Kidney (tissue), 14 donors: Measurements from ENCODE around the gene AFTPH. TPM values are rescaled to one million over a fixed set of nuclear protein-coding genes. Genes with fewer than 3 reads are reported as not detected.

ENCODE experiments used
- DNase-seq, 5 donors: peaks; one replicate each; pipeline ENCODE4 v3.0.0-alpha.2; 2013 to 2020
- FAIRE-seq: peaks from 2 replicates; lab custom pipeline; 2012; peaks lifted over from hg19 to GRCh38; lab: Jason Lieb, UNC
- H3K27ac ChIP-seq, 2 donors: one replicate each; pipeline ENCODE4 v1.7.0; 2013; ENCODE audit warnings: low read depth in 2 of 2, low read length in 2 of 2, inconsistent platforms in 1 of 2
- H3K27me3 ChIP-seq: one replicate; pipeline ENCODE4 v1.7.1; 2013; ENCODE audit warnings: low read length, inconsistent platforms; ENCODE audit not compliant: control insufficient read depth, insufficient read depth
- H3K36me3 ChIP-seq, 3 donors: one replicate each; pipeline versions ENCODE4 v1.7.0 to v1.7.1; 2013; ENCODE audit warnings: low read length in 3 of 3, control low read depth in 1 of 3, inconsistent platforms in 1 of 3; ENCODE audit not compliant: insufficient read depth in 3 of 3, control insufficient read depth in 2 of 3
- H3K4me1 ChIP-seq, 3 donors: one replicate each; pipeline versions ENCODE4 v1.7.0 to v1.7.1; 2013; ENCODE audit warnings: low read length in 3 of 3, inconsistent platforms in 1 of 3, low read depth in 1 of 3; ENCODE audit not compliant: control insufficient read depth in 2 of 3, insufficient read depth in 2 of 3
- H3K4me3 ChIP-seq, 3 donors: one replicate each; pipeline versions ENCODE4 v1.7.0 to v1.8.1; 2013; ENCODE audit warnings: low read length in 3 of 3, control low read depth in 1 of 3, inconsistent platforms in 1 of 3
- H3K9ac ChIP-seq, 3 donors: one replicate each; pipeline versions ENCODE4 v1.7.0 to v1.7.1; 2013; ENCODE audit warnings: low read length in 3 of 3, control low read depth in 1 of 3, inconsistent platforms in 1 of 3
- H3K9me3 ChIP-seq, 3 donors: one replicate each; pipeline versions ENCODE4 v1.7.0 to v1.7.1; 2013; ENCODE audit warnings: low read length in 3 of 3, control low read depth in 1 of 3, inconsistent platforms in 1 of 3; ENCODE audit not compliant: control insufficient read depth in 2 of 3, insufficient read depth in 1 of 3
- intact Hi-C: fragments of 100-400 bp; cut with DNase I; formaldehyde crosslinking; loops from one replicate; pipeline ENCODE4 v1.11.1; 2022
- polyA plus RNA-seq: library from polyadenylated mRNA; stranded (reverse); fragments of 350-450 nt; fragmentation: Illumina TruSeq; extraction: RNeasy Lipid Tissue Mini Kit (QIAGEN cat#74804); gene quantifications from one replicate; pipeline ENCODE4 v1.2.3, GENCODE V29; 2014; ENCODE audit warnings: low read depth, low replicate concordance; ENCODE audit not compliant: insufficient read depth
- total RNA-seq: library from RNA; stranded (reverse); fragmentation: NEBNext Ultra II Directional; extraction: Animal tissue kit (Norgen Biotek cat#: 25700); gene quantifications from one replicate; pipeline ENCODE4 v1.2.1, GENCODE V29; 2021
- TF ChIP-seq, protein P1 (sequence below): IDR thresholded peaks from 3 replicates; pipeline ENCODE4 v1.5.1; 2012; ENCODE audit warnings: mild to moderate bottlenecking, moderate library complexity, borderline replicate concordance; ENCODE audit not compliant: insufficient read depth; ENCODE audit errors: extremely low read depth
- donor health status: control.
- donor health status: control.
- donor health status: control.
- donor health status: control.
- donor health status: control.
- donor health status: DM: yes; HTN: yes; CAD: no.
- donor health status: Normal renal cell carcinoma (clear cell type).

AFTPH gene
- total and polyA plus RNA-seq, 2 donors from 2014 or later, result 41.2 to 44.6 TPM

DNA sequence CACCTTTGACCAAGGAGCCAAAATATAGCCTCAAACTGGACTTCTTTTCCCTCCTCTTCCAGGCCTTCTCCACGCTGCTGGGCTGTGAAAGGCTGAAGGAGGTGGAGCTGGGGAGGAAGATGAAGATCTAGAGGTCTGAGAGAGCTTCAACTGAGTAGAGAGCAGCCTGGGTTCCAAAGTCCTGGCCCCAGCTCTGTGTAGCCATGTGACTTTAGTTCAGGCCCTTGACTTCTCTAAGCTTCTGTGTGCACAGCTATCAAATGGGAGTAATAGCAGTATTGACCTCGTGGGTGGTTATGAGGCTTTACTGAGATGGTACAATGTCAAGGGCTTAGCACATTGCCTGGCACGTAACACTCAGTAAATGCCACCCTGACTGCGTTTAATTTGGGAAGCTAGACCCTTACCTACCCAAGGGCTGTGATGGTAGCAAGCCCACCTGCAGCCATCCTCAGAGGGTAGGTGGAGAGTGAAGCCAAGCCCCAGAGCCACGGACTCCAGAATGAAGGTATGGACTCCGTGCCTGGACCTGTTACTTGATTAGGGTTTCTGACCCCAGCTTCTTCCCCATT, 91.2 kb downstream of the AFTPH start:
- no peaks in the 10 kb centered on the region for H3K27me3 ChIP-seq
- no peak overlapping the region for H3K27ac ChIP-seq
- TF ChIP-seq, protein P1, sequence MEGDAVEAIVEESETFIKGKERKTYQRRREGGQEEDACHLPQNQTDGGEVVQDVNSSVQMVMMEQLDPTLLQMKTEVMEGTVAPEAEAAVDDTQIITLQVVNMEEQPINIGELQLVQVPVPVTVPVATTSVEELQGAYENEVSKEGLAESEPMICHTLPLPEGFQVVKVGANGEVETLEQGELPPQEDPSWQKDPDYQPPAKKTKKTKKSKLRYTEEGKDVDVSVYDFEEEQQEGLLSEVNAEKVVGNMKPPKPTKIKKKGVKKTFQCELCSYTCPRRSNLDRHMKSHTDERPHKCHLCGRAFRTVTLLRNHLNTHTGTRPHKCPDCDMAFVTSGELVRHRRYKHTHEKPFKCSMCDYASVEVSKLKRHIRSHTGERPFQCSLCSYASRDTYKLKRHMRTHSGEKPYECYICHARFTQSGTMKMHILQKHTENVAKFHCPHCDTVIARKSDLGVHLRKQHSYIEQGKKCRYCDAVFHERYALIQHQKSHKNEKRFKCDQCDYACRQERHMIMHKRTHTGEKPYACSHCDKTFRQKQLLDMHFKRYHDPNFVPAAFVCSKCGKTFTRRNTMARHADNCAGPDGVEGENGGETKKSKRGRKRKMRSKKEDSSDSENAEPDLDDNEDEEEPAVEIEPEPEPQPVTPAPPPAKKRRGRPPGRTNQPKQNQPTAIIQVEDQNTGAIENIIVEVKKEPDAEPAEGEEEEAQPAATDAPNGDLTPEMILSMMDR, result no peak

DNA sequence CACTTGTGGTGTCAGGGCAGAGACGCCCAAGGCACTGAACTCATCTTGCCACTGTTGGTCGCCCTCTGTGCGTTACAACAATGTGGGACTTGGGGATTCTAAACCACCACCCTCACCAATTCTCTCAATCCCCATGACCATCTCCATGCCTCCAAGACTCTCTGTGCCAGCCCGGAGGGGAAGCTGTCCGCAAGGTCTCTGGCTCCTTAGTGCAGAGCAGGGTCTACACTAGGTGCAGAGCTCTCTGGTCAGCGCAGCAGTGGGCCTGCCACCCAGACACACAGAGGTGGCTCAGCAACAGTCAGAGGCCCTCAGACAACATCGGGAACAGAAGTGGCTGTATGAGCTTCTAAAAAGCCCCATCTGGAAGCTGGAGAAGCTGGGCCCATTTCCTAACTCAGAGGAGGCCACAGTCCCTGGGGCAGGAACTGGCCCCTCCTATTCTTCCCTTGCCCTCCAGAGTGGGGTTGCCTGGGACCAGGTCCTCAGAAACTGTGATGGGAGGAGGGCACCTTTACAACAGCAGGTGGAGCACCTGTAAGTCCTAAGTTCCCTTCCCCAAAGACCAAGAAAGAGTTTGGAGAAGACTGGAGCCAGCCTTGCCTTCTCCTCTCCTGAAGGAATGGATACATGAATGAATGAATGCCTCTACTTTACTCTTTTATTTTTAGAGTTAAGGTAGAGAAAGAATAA, 91.9 kb downstream of the AFTPH start:
- H3K9ac ChIP-seq, result no peak overlapping the region
- no peak for DNase-seq
- H3K27me3 ChIP-seq, result no peaks in the 10 kb centered on the region
- FAIRE-seq, result no peak
- TF ChIP-seq, protein P1, result no peak
- intact Hi-C loops, result no loop called here
- no peak overlapping the region for H3K4me3 ChIP-seq
- no peaks in the 10 kb centered on the region for H3K9me3 ChIP-seq
- no peaks in the 10 kb centered on the region for H3K36me3 ChIP-seq
- H3K27ac ChIP-seq, result no peak overlapping the region
- no peaks in the 10 kb centered on the region for H3K4me1 ChIP-seq

More for the DNA sequence above, 91.2 kb downstream of the AFTPH start:
- FAIRE-seq, result no peak
- H3K4me1 ChIP-seq, result no peaks in the 10 kb centered on the region
- H3K4me3 ChIP-seq, result no peak overlapping the region
- H3K9ac ChIP-seq, result no peak overlapping the region
- H3K36me3 ChIP-seq, result no peaks in the 10 kb centered on the region
- DNase-seq, result no peak
- no peaks in the 10 kb centered on the region for H3K9me3 ChIP-seq
- intact Hi-C loops, result no loop called here

DNA sequence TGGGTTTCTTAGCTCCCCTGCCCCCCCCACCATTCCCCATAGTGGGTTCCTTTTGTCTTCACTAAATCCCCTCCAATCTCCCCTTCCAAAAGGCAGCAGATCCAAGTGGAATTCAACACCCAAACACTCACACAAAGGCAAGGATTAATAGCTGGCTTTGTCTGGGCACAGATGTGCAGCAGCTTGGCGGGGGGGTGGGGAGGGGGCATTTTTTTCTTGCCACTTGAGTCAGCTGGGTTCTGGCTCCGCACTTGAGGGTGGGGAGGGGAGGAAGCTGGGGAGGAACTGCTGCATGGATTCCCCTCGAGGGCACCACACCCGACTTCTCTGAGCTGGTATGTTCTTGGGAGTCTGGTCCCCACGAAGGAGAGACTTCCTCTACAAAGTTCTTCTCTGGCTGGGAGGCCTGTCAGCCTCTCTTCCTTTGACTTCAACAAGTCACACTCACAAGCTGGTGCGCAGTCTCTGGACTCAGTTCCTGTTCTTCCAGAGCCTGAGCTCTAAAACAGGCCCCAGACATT, 93.6 kb downstream of the AFTPH start:
- H3K4me3 ChIP-seq, result no peak overlapping the region
- no peaks in the 10 kb centered on the region for H3K36me3 ChIP-seq
- H3K9me3 ChIP-seq, result no peaks in the 10 kb centered on the region
- no peak overlapping the region for H3K27ac ChIP-seq
- H3K27me3 ChIP-seq, result no peaks in the 10 kb centered on the region
- intact Hi-C loops, result no loop called here
- DNase-seq, result no peak
- TF ChIP-seq, protein P1, result no peak
- H3K4me1 ChIP-seq, result no peaks in the 10 kb centered on the region
- H3K9ac ChIP-seq, result no peak overlapping the region
- no peak for FAIRE-seq
